ENCODE results near the gene LRRN3. TPM values are rescaled to one million over a fixed set of nuclear protein-coding genes. Genes with fewer than 3 reads are reported as not detected.

LRRN3 gene
- total and polyA plus RNA-seq, 10 of the 15 experiments (the other 5 are each of a cell fraction or from before 2014, with no cell fraction given) = 0.02 to 0.24 (median 0.11) TPM; not detected in 3

GRCh38 chr7:111042842-111043241, 48.1 kb upstream of the LRRN3 start:
- in situ Hi-C loops (cut with MboI) = no loop called here
- POLR2A ChIA-PET = no interaction called here
- FAIRE-seq = no peak
- Histone ChIP-seq H3K36me3 (ENCODE audit: control insufficient read depth in 2 of 2, insufficient read depth in 2 of 2, low read length in 1 of 2) (no peaks in the 10 kb centered on the region), H3K4me1 (ENCODE audit: control insufficient read depth, insufficient read depth, low read length) (no peaks in the 10 kb centered on the region), H4K20me1 (ENCODE audit: control insufficient read depth, insufficient read depth) (no peaks in the 10 kb centered on the region), H3K9me3 (replicated peaks; ENCODE audit: control insufficient read depth, insufficient read depth, low read length) (no peaks in the 10 kb centered on the region), H3K4me3 (no peak overlapping the region), H3K27ac (ENCODE audit: control insufficient read depth, insufficient read depth) (no peak overlapping the region), H3K9ac (ENCODE audit: control insufficient read depth, insufficient read depth, low read length) (no peak overlapping the region), H3K27me3 (replicated peaks in 1 of 2; ENCODE audit: control insufficient read depth in 2 of 2, insufficient read depth in 2 of 2, low read length in 1 of 2) (no peaks in the 10 kb centered on the region), H2AFZ (ENCODE audit: control insufficient read depth, low read depth, low read length) (no peak overlapping the region), H3K4me2 (ENCODE audit: control insufficient read depth, insufficient read depth) (no peak overlapping the region), H3K79me2 (ENCODE audit: control insufficient read depth, insufficient read depth, low read length) (no peaks in the 10 kb centered on the region)
- DNase-seq (ENCODE audit: low read depth, low spot score) = no peak
- SMC1A ChIA-PET (ENCODE audit: uncharacterized antibody, unreplicated experiment) = interaction anchor here (0.7 to 2.0 kb wide), 5 partner anchors 9 to 516 kb away, joined by 3 to 6 read pairs (median 3); no protein-coding TSS in a partner anchor
- intact Hi-C loops (cut with micrococcal nuclease; ENCODE audit: unreplicated experiment) = loop anchor here (2.0 kb wide), 1 partner anchor 40 kb away; no protein-coding TSS in a partner anchor
- CTCF ChIA-PET = interaction anchor here (0.6 to 1.0 kb wide), 2 partner anchors 16 to 56 kb away, joined by 3 read pairs; no protein-coding TSS in a partner anchor
- RAD21 ChIA-PET (ENCODE audit: unreplicated experiment) = interaction anchor here (0.8 kb wide), 1 partner anchor 11 kb away, joined by 3 read pairs; no protein-coding TSS in a partner anchor
- 64% methylated on average over 2 of the region's 2 CpGs for WGBS (ENCODE audit: insufficient coverage, insufficient replicate concordance, low lambda C conversion rate, missing lambda C conversion rate)
- ATAC-seq = no peak
- BruUV-seq (replicated peaks) = no TSS peak
- TF ChIP-seq CHD4 (IDR thresholded peaks at IDR 0.05) (no peak), ZNF207 (IDR thresholded peaks at IDR 0.05; ENCODE audit: borderline replicate concordance) (no peak), ZNF217 (IDR thresholded peaks at IDR 0.05) (no peak), YBX1 (IDR thresholded peaks at IDR 0.05) (no peak), MAX (IDR thresholded peaks at IDR 0.05; ENCODE audit: low read depth, low read length) (no peak), ZNF592 (IDR thresholded peaks at IDR 0.05) (no peak), RELB (IDR thresholded peaks at IDR 0.05; ENCODE audit: low read depth) (no peak), E4F1 (IDR thresholded peaks at IDR 0.05; ENCODE audit: borderline replicate concordance, partially characterized antibody) (no peak), CBX3 (IDR thresholded peaks at IDR 0.05; ENCODE audit: borderline replicate concordance, low read depth) (no peak), LARP7 (IDR thresholded peaks at IDR 0.05) (no peak), REST (IDR thresholded peaks at IDR 0.05; ENCODE audit: low read depth, low read length) (no peak), POLR2A (IDR thresholded peaks at IDR 0.05; ENCODE audit: low read depth, low read length) (no peak)

All from GM12878 (cell line).